CD1c-positive myeloid dendritic cell (primary cell): Measurements from ENCODE around the gene DNAH17.
"Not testable (repeated sequence)": the region's sequence is repeated elsewhere in the genome, so short reads cannot be mapped to it uniquely, and the experiment has no call there.

Source experiments
- DNase-seq: peaks from one replicate; pipeline ENCODE4 v3.0.0-alpha.2; 2016; ENCODE audit errors: extremely low spot score

Gene DNAH17

GRCh38 chr17:78476973-78477372, 100.2 kb downstream of the DNAH17 start:
- no peak for DNase-seq

GRCh38 chr17:78476149-78476548, 101.0 kb downstream of the DNAH17 start:
- DNase-seq = no peak

GRCh38 chr17:78475211-78475610, 102.0 kb downstream of the DNAH17 start:
- no peak for DNase-seq

DNA sequence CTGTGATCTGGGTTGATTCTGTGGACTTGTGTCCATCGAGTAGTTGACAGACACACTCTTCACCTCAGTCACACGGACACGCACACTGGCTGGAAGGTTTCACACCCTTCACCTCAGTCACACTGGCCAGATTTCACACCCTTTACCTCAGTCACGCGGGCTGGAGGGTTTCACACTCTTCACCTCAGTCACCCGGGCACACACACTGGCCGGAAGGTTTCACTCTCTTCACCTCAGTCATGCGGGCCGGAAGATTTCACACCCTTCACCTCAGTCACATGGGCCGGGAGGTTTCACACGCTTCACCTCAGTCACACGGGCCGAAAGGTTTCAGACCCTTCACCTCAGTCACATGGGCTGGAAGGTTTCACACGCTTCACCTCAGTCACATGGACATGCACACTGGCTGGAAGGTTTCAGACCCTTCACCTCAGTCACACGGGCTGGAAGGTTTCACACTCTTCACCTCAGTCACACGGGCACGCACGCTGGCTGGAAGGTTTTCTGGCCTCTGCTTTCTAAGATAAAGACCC, 102.5 kb downstream of the DNAH17 start:
- no peak for DNase-seq

DNA sequence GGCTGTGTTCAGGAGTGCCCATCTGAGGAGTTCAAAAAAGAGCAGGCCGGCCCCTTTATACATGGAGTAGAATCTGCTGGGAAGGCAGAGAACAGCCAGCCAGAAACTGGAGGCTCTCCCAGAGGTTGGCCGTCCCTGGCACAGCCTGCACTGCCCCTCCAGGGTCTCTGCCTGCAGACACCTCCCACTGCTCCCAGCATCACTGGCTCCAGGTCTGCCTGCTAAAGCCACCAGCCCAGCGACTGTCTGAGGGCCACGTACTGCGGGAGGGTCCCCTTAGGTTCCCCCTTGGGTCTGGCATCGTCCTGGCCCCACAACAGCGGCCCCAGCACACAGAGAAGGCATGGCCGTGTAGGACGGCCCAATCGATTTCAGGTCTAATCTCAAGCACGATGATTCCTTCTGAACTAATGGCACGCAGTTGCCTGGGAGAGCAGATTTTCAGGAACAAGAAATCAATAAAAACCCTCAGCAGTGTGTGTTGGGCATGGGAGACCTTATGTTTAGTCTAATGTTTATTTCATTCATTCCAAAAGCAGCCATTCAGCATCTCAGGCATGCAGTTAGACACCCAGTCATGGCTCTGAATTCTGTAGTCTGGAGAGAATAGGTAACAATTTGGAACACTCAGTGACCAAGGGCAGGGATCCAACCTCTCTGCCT, 103.1 kb downstream of the DNAH17 start:
- no peak for DNase-seq

- DNase-seq = no peak
Measured at GRCh38 chr17:78472035-78472905, 104.9 kb downstream of the DNAH17 start.

- no peak for DNase-seq
Measured at GRCh38 chr17:78471635-78472034, 105.6 kb downstream of the DNAH17 start.

DNA sequence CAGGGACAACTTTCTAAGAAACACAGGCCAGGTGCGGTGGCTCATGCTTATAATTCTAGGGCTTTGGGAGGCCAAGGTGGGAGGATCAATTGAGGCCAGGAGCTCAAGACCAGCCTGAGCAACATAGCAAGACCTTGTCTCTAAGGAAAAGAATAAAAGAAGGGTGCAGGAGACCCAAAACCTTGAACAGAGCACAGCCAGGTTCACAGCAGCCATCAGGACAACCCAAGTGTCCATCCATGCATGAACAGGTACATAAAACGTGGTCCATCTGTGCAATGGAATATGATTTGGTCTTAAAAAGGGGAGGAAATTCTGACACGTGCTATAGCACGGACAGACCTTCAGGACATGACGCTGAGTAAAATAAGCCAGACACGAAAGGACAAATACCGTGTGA, 107.8 kb downstream of the DNAH17 start:
- DNase-seq = no peak

DNA sequence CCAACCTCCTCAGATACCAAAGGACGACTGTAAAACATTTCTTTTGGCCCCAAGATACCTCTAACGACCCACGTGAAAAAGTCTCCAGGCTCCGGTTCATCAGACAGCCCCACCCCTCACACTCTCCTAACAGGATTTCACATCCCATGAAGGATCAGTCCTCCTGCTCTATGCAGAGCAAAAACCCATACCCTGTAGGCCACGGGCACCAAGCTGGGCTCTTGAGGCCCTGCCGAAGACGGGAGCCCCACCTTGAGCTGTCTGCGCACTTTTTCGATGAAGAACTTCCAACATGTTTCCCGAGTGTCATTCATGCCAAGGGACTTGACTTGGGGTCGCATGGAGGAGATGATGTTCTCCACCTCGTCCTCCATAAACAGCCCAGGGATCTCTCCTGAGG, 108.8 kb downstream of the DNAH17 start:
- DNase-seq = no peak

DNA sequence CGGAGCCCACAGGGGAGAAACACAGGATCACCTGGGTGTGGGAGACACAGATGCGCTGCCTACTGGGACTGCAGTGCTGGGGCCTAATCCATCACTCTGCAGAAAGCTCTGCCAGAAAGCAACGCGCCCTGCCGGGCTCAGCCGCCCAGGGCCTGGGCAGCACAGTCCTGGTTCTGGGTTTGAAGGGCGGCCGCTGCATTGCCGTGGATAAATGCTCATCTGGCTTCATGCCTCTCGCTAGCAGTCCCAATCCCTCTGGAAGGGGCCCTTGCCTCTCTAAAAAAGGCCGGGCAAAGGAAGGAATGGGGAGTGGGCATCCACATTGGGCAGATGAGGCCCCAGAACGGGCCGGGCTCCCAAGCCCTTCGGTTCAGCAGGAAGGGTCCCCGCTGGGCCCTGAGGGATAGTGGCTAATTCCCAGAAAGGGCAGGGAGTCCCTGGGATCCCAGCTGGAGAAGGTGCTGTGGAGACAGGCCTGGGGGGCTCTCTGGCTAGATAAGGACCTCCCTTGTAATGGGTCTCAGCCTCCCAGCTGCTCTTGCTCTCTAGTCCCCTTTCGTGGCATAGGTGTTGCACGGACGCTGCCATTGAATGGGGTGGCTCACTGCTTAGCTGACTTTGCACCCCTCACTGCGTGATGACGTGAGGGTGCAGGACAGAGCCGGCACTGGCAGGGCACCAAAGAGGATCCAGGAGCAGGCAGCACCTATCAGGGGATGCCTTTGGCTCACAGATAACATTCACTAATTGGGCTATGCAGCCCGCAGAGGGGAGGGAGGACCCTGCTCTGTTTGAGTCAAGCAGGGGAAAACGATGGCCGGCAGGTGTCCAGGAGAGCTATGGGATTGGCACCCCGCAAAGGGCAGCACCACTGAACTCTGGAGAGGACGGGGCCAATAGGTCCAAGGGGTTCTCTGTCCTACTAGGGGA, 110.1 kb downstream of the DNAH17 start:
- no peak for DNase-seq

GRCh38 chr17:78466109-78466785, 110.9 kb downstream of the DNAH17 start:
- DNase-seq = not testable (repeated sequence)

DNA sequence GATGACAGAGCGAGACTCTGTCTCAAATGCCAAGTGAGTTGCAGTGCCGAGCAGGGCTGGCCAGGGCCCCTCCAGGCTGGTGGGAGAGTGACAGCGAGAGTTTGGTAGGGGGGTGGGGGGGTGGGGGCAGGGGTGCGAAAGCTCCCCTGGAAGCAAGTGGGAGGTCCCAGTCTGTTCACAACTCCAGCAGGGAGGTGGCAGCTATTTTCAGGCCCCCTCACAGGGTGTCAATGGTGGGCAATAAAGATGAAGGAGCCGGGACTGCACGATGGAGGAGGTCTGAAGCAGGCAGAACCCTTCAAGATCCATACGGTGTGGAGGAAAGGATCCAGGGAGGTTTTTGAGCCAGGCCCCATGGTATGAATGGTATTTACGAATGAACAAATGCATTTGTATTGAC, 115.0 kb downstream of the DNAH17 start:
- no peak for DNase-seq

- no peak for DNase-seq
Measured at GRCh38 chr17:78461799-78462053, 115.5 kb downstream of the DNAH17 start.

DNA sequence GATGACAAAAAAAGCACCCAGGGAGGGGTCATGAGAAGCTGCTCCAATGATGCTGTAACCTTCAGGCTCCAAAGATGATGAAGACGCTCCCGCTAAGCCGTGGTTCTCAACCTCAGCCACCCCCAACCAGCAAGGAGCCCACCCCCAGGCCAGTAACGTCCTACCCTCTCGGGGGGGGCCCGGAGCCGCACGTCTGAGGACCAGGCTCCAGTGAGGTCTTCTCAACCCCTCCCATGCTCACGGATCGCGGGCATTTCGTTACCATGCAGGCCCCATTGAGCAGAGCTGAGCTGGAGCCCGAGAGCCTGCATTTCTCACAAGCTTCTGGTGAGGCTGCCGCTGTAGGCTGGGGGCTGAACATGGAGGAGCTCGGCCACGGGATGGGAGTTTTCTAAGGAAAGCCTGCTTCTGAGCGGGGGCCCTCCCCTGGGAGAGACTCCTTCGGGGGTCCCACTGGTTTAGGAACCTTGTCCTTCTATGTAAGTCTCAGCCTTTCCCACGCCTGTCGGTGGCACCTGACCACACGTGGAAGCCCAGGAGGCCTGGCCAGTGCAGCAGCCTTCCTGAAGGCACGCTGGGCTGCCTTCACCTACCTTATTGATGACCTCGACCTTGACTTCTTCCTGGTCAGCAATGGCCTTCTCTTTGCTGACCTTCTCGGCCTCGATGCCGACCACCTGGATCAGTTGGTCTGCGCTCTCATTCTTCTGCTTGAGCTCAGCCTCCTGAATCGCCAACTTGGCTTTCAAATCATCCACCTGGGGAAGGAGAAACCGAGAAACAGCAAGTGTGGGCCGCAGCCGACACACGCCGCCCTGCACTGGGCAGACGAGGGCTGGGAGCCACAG, 116.0 kb downstream of the DNAH17 start:
- no peak for DNase-seq

DNA sequence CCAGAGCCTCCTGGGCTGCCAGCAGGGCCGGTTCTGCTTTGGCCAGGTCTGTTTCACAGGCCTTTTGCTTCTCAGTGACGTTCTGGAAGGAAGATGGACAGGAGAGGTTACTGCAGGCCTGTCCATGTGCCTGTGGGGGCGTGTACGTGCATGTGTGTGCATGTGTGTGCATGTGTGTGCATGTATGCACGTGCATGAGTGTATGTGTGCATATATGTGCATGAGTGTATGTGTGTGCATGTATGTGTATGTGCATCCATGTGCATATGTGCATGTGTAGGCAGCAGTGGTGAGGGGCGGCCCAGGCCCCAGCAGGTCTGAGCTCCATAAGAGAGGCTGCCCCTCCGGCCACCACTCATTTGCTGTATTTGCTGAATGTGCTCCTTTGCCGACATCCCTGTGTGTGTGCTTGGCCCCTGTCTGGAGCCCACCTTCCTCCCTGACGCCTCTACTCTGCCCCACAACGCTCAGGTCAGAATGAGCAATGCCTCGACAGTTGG, 117.0 kb downstream of the DNAH17 start:
- DNase-seq = no peak

- no peak for DNase-seq
Measured at GRCh38 chr17:78459696-78460095, 117.5 kb downstream of the DNAH17 start.

DNA sequence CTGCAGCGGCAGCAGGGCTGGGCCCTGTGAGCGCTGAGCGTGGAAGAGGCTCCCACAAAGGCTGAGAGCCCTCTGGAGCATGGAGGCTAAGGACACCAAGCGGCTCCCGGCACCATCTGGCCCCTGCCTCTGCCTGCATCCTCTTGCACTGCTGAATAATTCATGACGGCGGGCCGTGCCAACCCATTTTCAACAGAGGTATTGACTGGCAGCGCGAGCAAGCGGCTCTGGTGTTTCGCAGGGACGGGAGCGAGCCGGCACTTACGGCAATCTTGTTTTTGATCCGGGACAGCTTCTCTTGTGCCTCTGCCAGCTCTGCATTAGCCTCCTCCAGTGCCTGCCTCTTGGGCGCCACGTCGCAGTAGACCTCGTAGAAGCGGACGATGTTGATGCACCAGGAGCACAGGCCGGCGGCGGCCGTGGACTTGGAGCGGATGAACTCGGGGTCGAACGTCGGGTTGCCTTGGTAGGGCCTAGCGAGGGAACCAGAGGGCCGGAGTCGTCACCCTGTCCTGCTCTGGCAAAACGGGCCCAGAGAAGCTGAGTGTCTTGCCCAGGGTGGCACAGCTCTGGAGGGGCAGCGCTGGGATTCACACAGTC, 118.4 kb downstream of the DNAH17 start:
- no peak for DNase-seq

GRCh38 chr17:78458091-78458490, 119.1 kb downstream of the DNAH17 start:
- no peak for DNase-seq

DNA sequence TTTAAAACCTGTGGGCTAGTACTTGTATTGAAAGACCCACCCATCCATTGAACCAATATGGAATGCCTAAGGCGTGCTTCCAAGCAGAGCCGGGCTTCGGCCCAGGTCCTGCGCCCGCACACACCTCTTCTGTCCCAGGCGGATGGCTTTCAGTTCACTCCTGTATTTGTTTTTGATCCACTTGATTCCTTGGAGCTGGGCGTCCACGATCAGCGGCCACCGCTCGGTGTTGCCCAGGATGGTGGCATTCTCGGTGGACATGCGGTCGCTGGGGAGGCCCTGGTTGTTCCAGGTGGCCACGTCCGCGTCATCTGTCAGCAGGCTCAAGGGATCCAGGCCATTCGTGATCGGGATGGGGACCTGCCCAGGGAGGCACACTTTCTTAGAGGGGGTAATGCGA, 122.8 kb downstream of the DNAH17 start:
- no peak for DNase-seq

DNA sequence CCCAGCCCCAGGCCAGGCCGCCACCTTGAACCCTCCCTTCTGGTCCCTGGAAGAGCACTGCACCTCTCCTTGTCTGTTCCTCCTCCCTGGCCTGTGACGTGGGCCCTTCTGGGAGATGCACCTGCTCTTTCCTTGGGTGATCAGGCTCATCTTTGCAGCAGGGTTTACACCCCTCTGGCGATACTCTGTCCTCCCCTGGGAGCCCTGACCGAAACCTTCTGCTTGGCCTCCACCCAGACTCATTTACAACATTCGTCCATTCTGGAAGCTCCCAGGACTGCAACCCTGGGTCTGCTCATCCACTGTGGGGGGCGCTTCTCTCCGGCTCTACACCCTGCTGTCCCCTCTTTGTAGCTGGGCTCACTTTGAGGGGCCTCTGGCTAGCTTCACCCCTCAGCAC, 125.4 kb downstream of the DNAH17 start:
- no peak for DNase-seq
